Smooth muscle cell (in vitro differentiated cells): ENCODE data around the gene SRRM5. TPM values are rescaled to one million over a fixed set of nuclear protein-coding genes. Genes with fewer than 3 reads are reported as not detected.

Experiments used
- DNase-seq: peaks from one replicate; lab custom pipeline; 2025; ENCODE audit not compliant: unreplicated experiment; lab: John Stamatoyannopoulos, UW
- H2AFZ ChIP-seq: fragments of 200-600 bp; sonication (generic); 2 replicates; pipeline ENCODE4 v1.6.0; 2016; ENCODE audit warnings: antibody characterized with exemption, low read depth, mild to moderate bottlenecking
- H3F3A ChIP-seq: fragments of 200-600 bp; sonication (generic); 2 replicates; pipeline ENCODE4 v1.6.0; 2017; ENCODE audit warnings: antibody characterized with exemption, low read depth
- H3K27ac ChIP-seq: fragments of 200-600 bp; sonication (generic); 2 replicates; pipeline ENCODE4 v1.5.1; 2016; ENCODE audit warnings: low read depth, mild to moderate bottlenecking
- H3K27me3 ChIP-seq: fragments of 200-600 bp; sonication (generic); 2 replicates; pipeline ENCODE4 v1.6.1; 2016; ENCODE audit warnings: low read depth, mild to moderate bottlenecking
- H3K36me3 ChIP-seq: fragments of 200-600 bp; sonication (generic); 2 replicates; pipeline ENCODE4 v1.5.1; 2016; ENCODE audit warnings: low read depth
- H3K4me1 ChIP-seq: fragments of 200-600 bp; sonication (generic); 2 replicates; pipeline ENCODE4 v1.5.1; 2016; ENCODE audit warnings: low read depth
- H3K4me2 ChIP-seq: fragments of 200-600 bp; sonication (generic); 2 replicates; pipeline ENCODE4 v1.6.0; 2016; ENCODE audit warnings: mild to moderate bottlenecking
- H3K4me3 ChIP-seq: fragments of 200-600 bp; sonication (generic); 2 replicates; pipeline ENCODE4 v1.5.1; 2016; ENCODE audit warnings: mild to moderate bottlenecking
- H3K79me2 ChIP-seq: fragments of 200-600 bp; sonication (generic); 2 replicates; pipeline ENCODE4 v1.6.0; 2016; ENCODE audit warnings: low read depth, mild to moderate bottlenecking
- H3K9ac ChIP-seq: fragments of 200-600 bp; sonication (generic); 2 replicates; pipeline ENCODE4 v1.6.0; 2016; ENCODE audit warnings: low read depth
- H3K9me3 ChIP-seq: fragments of 200-600 bp; sonication (generic); replicated peaks from 2 replicates; pipeline ENCODE4 v1.5.1; 2016; ENCODE audit warnings: low read depth
- H4K20me1 ChIP-seq: fragments of 200-600 bp; sonication (generic); 2 replicates; pipeline ENCODE4 v1.6.0; 2016; ENCODE audit warnings: low read depth
- CTCF ChIP-seq: fragments of 200-600 bp; sonication (generic); IDR thresholded peaks from 2 replicates; pipeline ENCODE4 v1.5.1; 2017; ENCODE audit warnings: borderline replicate concordance, mild to moderate bottlenecking, antibody characterized with exemption; ENCODE audit not compliant: insufficient read depth, poor library complexity, severe bottlenecking
- WGBS: methylation state at CpG from one replicate; pipeline ENCODE4 v1.1.7; 2016; ENCODE audit warnings: low lambda C conversion rate; 5-methylcytosine and 5-hydroxymethylcytosine counted together
- polyA plus RNA-seq: library from polyadenylated mRNA; unstranded; fragments of >200 nt; fragmentation: Nextera tagmentation; extraction: Ambion mirVana; gene quantifications from 2 replicates; pipeline ENCODE4 v1.2.1, GENCODE V29; 2016
- total RNA-seq: library from RNA; depleted of rRNA; stranded (reverse); fragments of >200 nt; gene quantifications from 2 replicates; pipeline ENCODE4 v1.2.3, GENCODE V29; 2014

The SRRM5 gene
- total and polyA plus RNA-seq, 2 experiments from 2014 or later = 0.27 TPM; not detected in 1

- Histone ChIP-seq H3K36me3 (no peaks in the 10 kb centered on the region), H3K4me2 (no peak overlapping the region), H3K9ac (no peak overlapping the region), H2AFZ (no peak overlapping the region), H3K4me3 (no peak overlapping the region), H3K79me2 (peaks cover 53% of the 10 kb centered on the region), H3K4me1 (peaks cover 11% of the 10 kb centered on the region), H4K20me1 (peaks cover 50% of the 10 kb centered on the region), H3K9me3 (no peaks in the 10 kb centered on the region), H3F3A (no peaks in the 10 kb centered on the region), H3K27ac (no peak overlapping the region), H3K27me3 (no peaks in the 10 kb centered on the region)
- no peak for DNase-seq
- 96% methylated on average over 33 of the region's 37 CpGs for WGBS
- TF ChIP-seq CTCF = no peak
Observed at GRCh38 chr19:43592800-43593350, 19.0 kb upstream of the SRRM5 start.

- no peaks in the 10 kb centered on the region for H3K9me3 ChIP-seq
- H3K27me3 ChIP-seq = no peaks in the 10 kb centered on the region
- DNase-seq = no peak
- H2AFZ ChIP-seq = no peak overlapping the region
- H4K20me1 ChIP-seq = peaks cover 50% of the 10 kb centered on the region
- peak overlapping the region; percentile 91 for H3K4me2 ChIP-seq
- no peak for TF ChIP-seq CTCF
- H3K36me3 ChIP-seq = no peaks in the 10 kb centered on the region
- peaks cover 13% of the 10 kb centered on the region for H3K4me1 ChIP-seq
- peak overlapping the region; percentile 100 for H3K27ac ChIP-seq
- H3K79me2 ChIP-seq = peaks cover 58% of the 10 kb centered on the region
- H3K9ac ChIP-seq = peak overlapping the region; percentile 96
- peak overlapping the region; percentile 81 for H3K4me3 ChIP-seq
- H3F3A ChIP-seq = no peaks in the 10 kb centered on the region
- 97% methylated on average over 10 of the region's 10 CpGs for WGBS
Observed at GRCh38 chr19:43594081-43594697, 17.7 kb upstream of the SRRM5 start.

GRCh38 chr19:43594710-43595604, 16.9 kb upstream of the SRRM5 start:
- Histone ChIP-seq H3K4me3 (peak overlapping the region; percentile 81), H3K27me3 (no peaks in the 10 kb centered on the region), H3K36me3 (no peaks in the 10 kb centered on the region), H3K79me2 (peaks cover 58% of the 10 kb centered on the region), H3K27ac (peak overlapping the region; percentile 100), H3K4me2 (peak overlapping the region; percentile 91), H4K20me1 (peaks cover 46% of the 10 kb centered on the region), H3F3A (no peaks in the 10 kb centered on the region), H2AFZ (no peak overlapping the region), H3K9ac (peak overlapping the region; percentile 96), H3K4me1 (peaks cover 13% of the 10 kb centered on the region), H3K9me3 (no peaks in the 10 kb centered on the region)
- peak; percentile 52 for DNase-seq
- 6% methylated on average over 64 of the region's 64 CpGs for WGBS
- TF ChIP-seq CTCF = peak; percentile 73
